H9 (cell line): Measurements from ENCODE around the gene CPO. TPM values are rescaled to one million over a fixed set of nuclear protein-coding genes. Genes with fewer than 3 reads are reported as not detected.

Experiments used
- DNase-seq: peaks from one replicate; pipeline ENCODE4 v3.0.0-alpha.2; 2017
- H2AFZ ChIP-seq: one replicate; pipeline ENCODE4 v1.6.1; 2013; ENCODE audit warnings: mild to moderate bottlenecking, low read length, control low read depth, moderate library complexity
- H2AK5ac ChIP-seq: 2 replicates; pipeline ENCODE4 v1.6.1; 2013; ENCODE audit warnings: low read length, control low read depth, mixed read lengths; ENCODE audit not compliant: insufficient read length
- H2BK120ac ChIP-seq: one replicate; pipeline ENCODE4 v1.6.1; 2013; ENCODE audit warnings: low read depth, mild to moderate bottlenecking, low read length, control low read depth, inconsistent platforms; ENCODE audit not compliant: poor library complexity, severe bottlenecking
- H2BK12ac ChIP-seq: 2 replicates; pipeline ENCODE4 v1.6.1; 2013; ENCODE audit warnings: low read length, control low read depth, mixed read lengths, low read depth; ENCODE audit not compliant: insufficient read length
- H2BK15ac ChIP-seq: 2 replicates; pipeline ENCODE4 v1.6.1; 2013; ENCODE audit warnings: low read depth, low read length, control low read depth
- H2BK20ac ChIP-seq: one replicate; pipeline ENCODE4 v1.6.1; 2013; ENCODE audit warnings: low read depth, mild to moderate bottlenecking, low read length, control low read depth, inconsistent platforms; ENCODE audit not compliant: poor library complexity, severe bottlenecking
- H2BK5ac ChIP-seq: 2 replicates; pipeline ENCODE4 v1.6.1; 2013; ENCODE audit warnings: low read length, control low read depth, mixed read lengths; ENCODE audit not compliant: insufficient read length
- H3K14ac ChIP-seq: 2 replicates; pipeline ENCODE4 v1.6.1; 2013; ENCODE audit warnings: low read length, control low read depth; ENCODE audit not compliant: insufficient read depth
- H3K18ac ChIP-seq: 2 replicates; pipeline ENCODE4 v1.6.1; 2013; ENCODE audit warnings: low read depth, mild to moderate bottlenecking, mixed read lengths, low read length, control low read depth; ENCODE audit not compliant: insufficient read length
- H3K23ac ChIP-seq: 2 replicates; pipeline ENCODE4 v1.6.1; 2013; ENCODE audit warnings: low read length, control low read depth, mixed read lengths, low read depth; ENCODE audit not compliant: insufficient read length
- H3K23me2 ChIP-seq: 2 replicates; pipeline ENCODE4 v1.6.1; 2013; ENCODE audit warnings: low read depth, mild to moderate bottlenecking, mixed read lengths, low read length, control low read depth; ENCODE audit not compliant: insufficient read length, poor library complexity, severe bottlenecking
- H3K27ac ChIP-seq: 2 replicates; pipeline ENCODE4 v1.5.1; 2013; ENCODE audit warnings: low read length, control low read depth, mixed read lengths, low read depth; ENCODE audit not compliant: insufficient read length
- H3K27me3 ChIP-seq: 2 replicates; pipeline ENCODE4 v1.6.1; 2013; ENCODE audit warnings: low read length, control low read depth, inconsistent platforms; ENCODE audit not compliant: insufficient read depth
- H3K4ac ChIP-seq: 2 replicates; pipeline ENCODE4 v1.6.1; 2013; ENCODE audit warnings: low read depth, mild to moderate bottlenecking, control low read depth, inconsistent platforms, low read length, moderate library complexity
- H3K4me1 ChIP-seq: 2 replicates; pipeline ENCODE4 v1.6.1; 2013; ENCODE audit warnings: low read length, control low read depth, inconsistent platforms; ENCODE audit not compliant: insufficient read depth
- H3K4me2 ChIP-seq: 2 replicates; pipeline ENCODE4 v1.6.1; 2013; ENCODE audit warnings: low read length, control low read depth, mixed read lengths; ENCODE audit not compliant: insufficient read length, insufficient read depth
- H3K56ac ChIP-seq: 2 replicates; pipeline ENCODE4 v1.6.1; 2013; ENCODE audit warnings: low read depth, mild to moderate bottlenecking, mixed read lengths, low read length, control low read depth; ENCODE audit not compliant: insufficient read length
- H3K79me1 ChIP-seq: 2 replicates; pipeline ENCODE4 v1.6.1; 2013; ENCODE audit warnings: low read depth, mild to moderate bottlenecking, moderate library complexity, low read length, control low read depth, inconsistent platforms; ENCODE audit not compliant: insufficient read depth, poor library complexity, severe bottlenecking
- H3K79me2 ChIP-seq: 2 replicates; pipeline ENCODE4 v1.6.1; 2013; ENCODE audit warnings: low read length, control low read depth, inconsistent platforms; ENCODE audit not compliant: insufficient read depth
- H3K9ac ChIP-seq: 2 replicates; pipeline ENCODE4 v1.6.1; 2013; ENCODE audit warnings: low read length, control low read depth, mixed read lengths; ENCODE audit not compliant: insufficient read length; ENCODE audit errors: extremely low read depth
- H3K9me3 ChIP-seq: one replicate; pipeline ENCODE4 v1.6.1; 2013; ENCODE audit warnings: low read depth, low read length, inconsistent platforms; ENCODE audit not compliant: control insufficient read depth
- H3T11ph ChIP-seq: one replicate; pipeline ENCODE4 v1.6.1; 2013; ENCODE audit warnings: mild to moderate bottlenecking, low read length, control low read depth, inconsistent platforms
- H4K20me1 ChIP-seq: one replicate; pipeline ENCODE4 v1.6.1; 2013; ENCODE audit not compliant: control insufficient read depth, insufficient read length, insufficient read depth
- H4K5ac ChIP-seq: 2 replicates; pipeline ENCODE4 v1.6.1; 2013; ENCODE audit warnings: low read depth, mild to moderate bottlenecking, mixed read lengths, low read length, control low read depth; ENCODE audit not compliant: insufficient read length
- H4K8ac ChIP-seq: replicated peaks from 2 replicates; pipeline ENCODE4 v1.6.1; 2013; ENCODE audit warnings: low read length, control low read depth, mixed read lengths, low read depth; ENCODE audit not compliant: insufficient read length
- H4K91ac ChIP-seq: 2 replicates; pipeline ENCODE4 v1.6.1; 2013; ENCODE audit warnings: low read depth, mild to moderate bottlenecking, moderate library complexity, mixed read lengths, low read length, control low read depth; ENCODE audit not compliant: insufficient read length
- H3K27ac Mint-ChIP-seq, 3 experiments: 2 replicates in 2 of 3; 3 replicates in 1 of 3; pipeline ENCODE4 v1.8.0; 2020 to 2021; ENCODE audit warnings: mixed read lengths in 3 of 3, mild to moderate bottlenecking in 1 of 3, moderate library complexity in 1 of 3
- H3K27me3 Mint-ChIP-seq: 2 replicates; pipeline ENCODE4 v1.8.0; 2021; ENCODE audit warnings: low read depth, mild to moderate bottlenecking, moderate library complexity, mixed read lengths
- H3K36me3 Mint-ChIP-seq, 3 experiments: 2 replicates in 2 of 3; 3 replicates in 1 of 3; pipeline ENCODE4 v1.8.0; 2020 to 2021; ENCODE audit warnings: low read depth in 3 of 3, mixed read lengths in 3 of 3; ENCODE audit not compliant: insufficient read depth in 1 of 3
- H3K4me1 Mint-ChIP-seq, 2 experiments: 2 replicates each; pipeline ENCODE4 v1.8.0; 2020; ENCODE audit warnings: mixed read lengths in 2 of 2
- H3K4me3 Mint-ChIP-seq, 2 experiments: 2 replicates in 1 of 2; 3 replicates in 1 of 2; pipeline ENCODE4 v1.8.0; 2020 to 2021; ENCODE audit warnings: mild to moderate bottlenecking in 2 of 2, mixed read lengths in 2 of 2, moderate library complexity in 1 of 2
- H3K9me3 Mint-ChIP-seq, 2 experiments: 2 replicates in 1 of 2; 3 replicates in 1 of 2; pipeline ENCODE4 v1.8.0; 2020; ENCODE audit warnings: mild to moderate bottlenecking in 2 of 2, mixed read lengths in 2 of 2, moderate library complexity in 1 of 2
- WGBS: extraction: QIAGEN DNeasy Blood & Tissue Kit; methylation state at CpG from one replicate; pipeline ENCODE4 v1.1.7; 2013; ENCODE audit warnings: missing lambda C conversion rate, low lambda C conversion rate, mixed read lengths; ENCODE audit not compliant: insufficient read length; ENCODE audit errors: extremely low coverage; 5-methylcytosine and 5-hydroxymethylcytosine counted together
- total RNA-seq: library from RNA; stranded (reverse); gene quantifications from 2 replicates; pipeline ENCODE4 v1.2.1, GENCODE V29; 2021
- TF ChIP-seq, protein P1 (sequence below): fragments of 200-600 bp; sonication (generic); conservative IDR thresholded peaks from 3 replicates; pipeline ENCODE4 v1.8.0; 2021; ENCODE audit warnings: antibody characterized with exemption, mild to moderate bottlenecking

CPO gene
- total RNA-seq, 1 experiment from 2014 or later: 0.68 TPM

DNA sequence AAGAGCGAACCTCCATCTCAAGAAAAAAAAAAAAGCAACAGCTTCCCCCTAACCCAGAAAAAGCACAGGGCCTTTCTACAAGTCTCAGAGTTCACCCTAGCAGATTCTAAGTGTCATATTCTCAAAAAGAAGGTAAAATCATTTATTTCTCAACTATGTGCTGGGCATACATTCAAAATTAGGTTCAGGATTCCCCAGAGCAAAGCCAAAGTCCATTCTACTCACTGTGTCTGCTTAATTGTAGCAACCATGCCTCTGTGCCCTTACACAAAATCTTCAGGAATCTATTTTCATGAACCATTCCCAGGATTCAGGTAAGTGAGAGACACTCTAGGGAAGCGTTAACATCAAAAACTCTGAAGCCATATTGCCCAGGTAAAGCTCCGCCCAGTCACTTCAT is 40.0 kb downstream of the CPO start:
- no peaks in the 10 kb centered on the region for H3K27me3 ChIP-seq
- H2BK5ac ChIP-seq: no peak overlapping the region
- peaks cover 0 to 6% of the 10 kb centered on the region in 2 experiments; a peak in 3 of 5 replicates for H3K9me3 Mint-ChIP-seq
- peaks cover 9% of the 10 kb centered on the region; the same call in 1 of the 2 replicates for H3K4me1 ChIP-seq
- H3K23me2 ChIP-seq: no peaks in the 10 kb centered on the region
- no peaks in the 10 kb centered on the region for H4K20me1 ChIP-seq
- H3K4me2 ChIP-seq: no peak overlapping the region
- H3K27ac Mint-ChIP-seq: no peak overlapping the region; a peak in 1 of 7 replicates
- H4K91ac ChIP-seq: no peak overlapping the region
- no peak overlapping the region for H3K27ac ChIP-seq
- DNase-seq: no peak
- no peak overlapping the region for H4K8ac ChIP-seq
- no peak overlapping the region for H3K18ac ChIP-seq
- H3T11ph ChIP-seq: no peak overlapping the region
- no peak overlapping the region for H3K14ac ChIP-seq
- H3K4ac ChIP-seq: no peak overlapping the region
- no peak overlapping the region for H3K4me3 Mint-ChIP-seq
- no peak overlapping the region for H2BK15ac ChIP-seq
- no peaks in the 10 kb centered on the region for H3K79me2 ChIP-seq
- H2AFZ ChIP-seq: no peak overlapping the region
- no peak overlapping the region for H3K9ac ChIP-seq
- H2AK5ac ChIP-seq: peak overlapping the region; percentile 39
- no peak overlapping the region for H2BK120ac ChIP-seq
- peaks cover 30 to 35% of the 10 kb centered on the region in 2 experiments for H3K4me1 Mint-ChIP-seq
- no peak overlapping the region for H3K56ac ChIP-seq
- H3K23ac ChIP-seq: no peak overlapping the region
- no peaks in the 10 kb centered on the region for H3K27me3 Mint-ChIP-seq
- TF ChIP-seq, protein P1, sequence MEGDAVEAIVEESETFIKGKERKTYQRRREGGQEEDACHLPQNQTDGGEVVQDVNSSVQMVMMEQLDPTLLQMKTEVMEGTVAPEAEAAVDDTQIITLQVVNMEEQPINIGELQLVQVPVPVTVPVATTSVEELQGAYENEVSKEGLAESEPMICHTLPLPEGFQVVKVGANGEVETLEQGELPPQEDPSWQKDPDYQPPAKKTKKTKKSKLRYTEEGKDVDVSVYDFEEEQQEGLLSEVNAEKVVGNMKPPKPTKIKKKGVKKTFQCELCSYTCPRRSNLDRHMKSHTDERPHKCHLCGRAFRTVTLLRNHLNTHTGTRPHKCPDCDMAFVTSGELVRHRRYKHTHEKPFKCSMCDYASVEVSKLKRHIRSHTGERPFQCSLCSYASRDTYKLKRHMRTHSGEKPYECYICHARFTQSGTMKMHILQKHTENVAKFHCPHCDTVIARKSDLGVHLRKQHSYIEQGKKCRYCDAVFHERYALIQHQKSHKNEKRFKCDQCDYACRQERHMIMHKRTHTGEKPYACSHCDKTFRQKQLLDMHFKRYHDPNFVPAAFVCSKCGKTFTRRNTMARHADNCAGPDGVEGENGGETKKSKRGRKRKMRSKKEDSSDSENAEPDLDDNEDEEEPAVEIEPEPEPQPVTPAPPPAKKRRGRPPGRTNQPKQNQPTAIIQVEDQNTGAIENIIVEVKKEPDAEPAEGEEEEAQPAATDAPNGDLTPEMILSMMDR: no peak
- peaks cover 0 to 7% (median 6%) of the 10 kb centered on the region in 3 experiments; a peak in 2 of 7 replicates for H3K36me3 Mint-ChIP-seq
- no peak overlapping the region for H2BK20ac ChIP-seq
- H3K9me3 ChIP-seq: no peaks in the 10 kb centered on the region
- no peaks in the 10 kb centered on the region for H3K79me1 ChIP-seq
- H4K5ac ChIP-seq: no peak overlapping the region
- whole genome bisulfite sequencing: no CpG with 5 or more reads among the region's 3 CpGs
- no peak overlapping the region for H2BK12ac ChIP-seq
